Measurements from ENCODE around the gene PRKCE. TPM values are rescaled to one million over a fixed set of nuclear protein-coding genes. Genes with fewer than 3 reads are reported as not detected.

PRKCE gene
- total and polyA plus RNA-seq, 2 of the 8 experiments (the other 6 are each of a cell fraction or from before 2014, with no cell fraction given): 0.54 to 2.1 TPM

- no peak overlapping the region for H3K9ac ChIP-seq (replicated peaks in 1 of 4; ENCODE audit: extremely low read depth in 1 of 4, low read depth in 3 of 4, low read length in 3 of 4)
- FAIRE-seq (no peak), DNase-seq (ENCODE audit: low read depth in 1 of 2, low spot score in 2 of 2) (no peak)
- no peak overlapping the region for H3K4me2 ChIP-seq (ENCODE audit: insufficient read depth in 1 of 2, low read depth in 2 of 2, low read length in 2 of 2)
- no peak overlapping the region for H3K56ac ChIP-seq (replicated peaks; ENCODE audit: insufficient read length, low read depth, low read length)
- H3K79me2 ChIP-seq (ENCODE audit: control insufficient read depth in 1 of 2, insufficient read depth in 2 of 2, low read length in 2 of 2): no peaks in the 10 kb centered on the region
- ChIA-PET POLR2A (ENCODE audit: partially characterized antibody) (no interaction called here), CTCF (ENCODE audit: partially characterized antibody) (interaction anchor here (1.5 to 1.7 kb wide), 2 partner anchors 123 to 177 kb away, joined by 3 to 4 read pairs; no protein-coding TSS in a partner anchor)
- H4K8ac ChIP-seq (ENCODE audit: extremely low read depth, insufficient read depth, low read length): no peak overlapping the region
- no peak for TF ChIP-seq JUND (IDR thresholded peaks at IDR 0.05; ENCODE audit: low read length)
- TF ChIP-seq RNF2 (IDR thresholded peaks at IDR 0.05; ENCODE audit: borderline replicate concordance, low read depth, low read length, missing control alignments, poor library complexity, severe bottlenecking): no peak
- no peak for TF ChIP-seq CHD1 (IDR thresholded peaks at IDR 0.05; ENCODE audit: low read depth, low read length)
- TF ChIP-seq CTBP2 (IDR thresholded peaks at IDR 0.05; ENCODE audit: borderline replicate concordance, insufficient read depth, insufficient read length, low read length): no peak
- no peak for TF ChIP-seq CHD2 (IDR thresholded peaks at IDR 0.05; ENCODE audit: low read length)
- no peak for TF ChIP-seq RBBP5 (IDR thresholded peaks at IDR 0.05; ENCODE audit: borderline replicate concordance, low read depth, low read length)
- WGBS, 2 experiments (ENCODE audit: extremely low coverage in 1 of 2, insufficient coverage in 1 of 2, insufficient read length in 1 of 2, insufficient replicate concordance in 2 of 2, low coverage in 1 of 2, low lambda C conversion rate in 2 of 2, missing lambda C conversion rate in 1 of 2): 88% methylated on average over 5 of the region's 5 CpGs; no CpG with 5 or more reads in 1 of the 2 experiments
- no peaks in the 10 kb centered on the region for H3K9me3 ChIP-seq (ENCODE audit: insufficient read depth in 2 of 2, low read depth in 1 of 2, low read length in 1 of 2)
- H3K27me3 ChIP-seq (replicated peaks in 1 of 4; ENCODE audit: control insufficient read depth in 3 of 4, extremely low read depth in 1 of 4, insufficient read depth in 3 of 4, low read length in 3 of 4): no peaks in the 10 kb centered on the region
- no peaks in the 10 kb centered on the region for H3K79me1 ChIP-seq (ENCODE audit: low read depth, low read length)
- no peak overlapping the region for H4K5ac ChIP-seq (ENCODE audit: insufficient read length, low read depth, low read length)
- no peak overlapping the region for H3K18ac ChIP-seq (ENCODE audit: extremely low read depth, low read length)
- H3K36me3 ChIP-seq (ENCODE audit: control insufficient read depth in 2 of 4, insufficient read depth in 4 of 4, low read length in 3 of 4): no peaks in the 10 kb centered on the region
- no peak overlapping the region for H2BK12ac ChIP-seq (ENCODE audit: low read depth, low read length)
- H2BK20ac ChIP-seq (ENCODE audit: low read length): no peak overlapping the region
- peaks cover 0 to 2% (median 0%) of the 10 kb centered on the region in 4 experiments; a peak in 2 of 7 replicates for H3K4me1 ChIP-seq (replicated peaks in 1 of 4; ENCODE audit: control insufficient read depth in 3 of 4, insufficient read depth in 4 of 4, low read length in 3 of 4)
- H2BK15ac ChIP-seq (ENCODE audit: low read length): no peak overlapping the region
- H2AFZ ChIP-seq (ENCODE audit: low read length): no peak overlapping the region; the same call in 1 of the 2 replicates
- H4K91ac ChIP-seq (replicated peaks; ENCODE audit: insufficient read length, low read length): no peak overlapping the region
- no peak overlapping the region for H2BK120ac ChIP-seq (replicated peaks; ENCODE audit: low read depth, low read length)
- H3K23ac ChIP-seq (ENCODE audit: insufficient read length): no peak overlapping the region
- H4K20me1 ChIP-seq (replicated peaks in 1 of 2; ENCODE audit: control insufficient read depth in 1 of 2, insufficient read depth in 2 of 2, low read length in 2 of 2): no peaks in the 10 kb centered on the region
- H3K14ac ChIP-seq (ENCODE audit: insufficient read length): no peak overlapping the region
- H2AK5ac ChIP-seq (ENCODE audit: low read depth, low read length): no peak overlapping the region
- H3K4ac ChIP-seq (replicated peaks; ENCODE audit: insufficient read length, low read depth, low read length): no peak overlapping the region
- H3K23me2 ChIP-seq (ENCODE audit: low read depth, low read length): no peaks in the 10 kb centered on the region
- no peak overlapping the region for H3K27ac ChIP-seq (ENCODE audit: low read depth, low read length)
- no peak overlapping the region for H2BK5ac ChIP-seq (ENCODE audit: low read depth, low read length)
- H3K4me3 ChIP-seq (ENCODE audit: extremely low read depth in 1 of 4, insufficient read depth in 2 of 4, low read depth in 3 of 4, low read length in 4 of 4): no peak overlapping the region
These were observed 465.1 kb downstream of the PRKCE start for GRCh38 chr2:46116553-46116991.
